Heart right ventricle (tissue), 16 donors: ENCODE results near the gene CA10. TPM values are rescaled to one million over a fixed set of nuclear protein-coding genes. Genes with fewer than 3 reads are reported as not detected.

Source experiments
- ATAC-seq, 8 donors: fragments of 200-7000 bp; cut with Tn5 transposase; one replicate each; pipeline ENCODE4 v1.9.1; 2020; ENCODE audit warnings: mild to moderate bottlenecking in 8 of 8, moderate library complexity in 8 of 8, moderate number of reproducible peaks in 1 of 8
- DNase-seq, 2 donors: peaks; one replicate each; pipeline ENCODE4 v3.0.0-alpha.2; 2020
- H3K27ac ChIP-seq, 10 donors: fragments of 200-600 bp; sonication (generic) in 2 of 10; one replicate each; pipeline versions ENCODE4 v1.5.0 to v1.8.0; 2020 to 2022; ENCODE audit warnings: mild to moderate bottlenecking in 3 of 10
- H3K27me3 ChIP-seq, 7 donors: fragments of 200-600 bp; one replicate each; pipeline ENCODE4 v1.8.0; 2021 to 2022; ENCODE audit warnings: mild to moderate bottlenecking in 2 of 7
- H3K36me3 ChIP-seq, 9 donors: fragments of 200-600 bp; sonication (generic) in 1 of 9; one replicate each; pipeline versions ENCODE4 v1.5.0 to v1.8.0; 2020 to 2022; ENCODE audit warnings: mild to moderate bottlenecking in 2 of 9
- H3K4me1 ChIP-seq, 9 donors: fragments of 200-600 bp; sonication (generic) in 1 of 9; one replicate each; pipeline versions ENCODE4 v1.5.0 to v1.8.0; 2020 to 2022; ENCODE audit warnings: mild to moderate bottlenecking in 4 of 9
- H3K4me3 ChIP-seq, 10 donors: fragments of 200-600 bp; sonication (generic) in 2 of 10; one replicate each; pipeline versions ENCODE4 v1.5.0 to v1.8.0; 2020 to 2022; ENCODE audit warnings: mild to moderate bottlenecking in 7 of 10, moderate library complexity in 2 of 10
- H3K9me3 ChIP-seq, 11 donors: fragments of 200-600 bp in 10 of 11; sonication (generic) in 2 of 11; one replicate each; pipeline versions ENCODE4 v1.5.0 to v1.8.0; 2013 to 2022; ENCODE audit warnings: mild to moderate bottlenecking in 2 of 11, control low read depth in 1 of 11, moderate library complexity in 1 of 11
- WGBS, 2 donors: extraction: QIAGEN DNeasy Blood & Tissue Kit; methylation state at CpG; one replicate each; pipeline ENCODE4 v1.1.7; 2013; ENCODE audit warnings: inconsistent platforms in 1 of 2; 5-methylcytosine and 5-hydroxymethylcytosine counted together
- intact Hi-C, 10 donors: fragments of 100-400 bp; cut with DNase I; formaldehyde crosslinking; loops; one replicate each; pipeline versions ENCODE4 v1.11.1 to v1.14.2; 2022
- polyA plus RNA-seq, 2 donors: library from polyadenylated mRNA; stranded (reverse); fragments of 200-250 nt; gene quantifications; one replicate each; pipeline ENCODE4 v1.2.3, GENCODE V29; 2013
- total RNA-seq, 10 donors: library from RNA; stranded (reverse); fragmentation: NEBNext Ultra II Directional in 3 of 10; extraction: Animal tissue kit (Norgen Biotek cat#: 25700) in 3 of 10; gene quantifications; one replicate each; pipeline versions ENCODE4 v1.2.1 to v1.2.4, GENCODE V29; 2021 to 2023
- TF ChIP-seq, protein P1 (sequence below), 9 donors: fragments of 200-600 bp; sonication (generic) in 2 of 9; IDR thresholded peaks; one replicate each; pipeline versions ENCODE4 v1.5.0 to v1.8.0; 2021 to 2022; ENCODE audit warnings: antibody characterized with exemption in 9 of 9, mild to moderate bottlenecking in 5 of 9, moderate library complexity in 1 of 9
- donor health status: Arrhythmogenic right ventricular cardiomyopathy.
- donor health status: ischemic (EF 13 %, LVEDD 7.1; RV severe dilation, severe dysfunction).
- donor health status: healthy with polysubstance abuse.
- donor health status: DM: no; HTN: yes; CAD: no.
- donor health status: DM: no; HTN: no; CAD: no.
- donor health status: ischemic (EF 25% LVEDD 6.9; RV normal size, moderate dysfunction).
- donor health status: ischemic (EF 25% LVEDD 5.7; RV mildly dilated, moderate dysfunction).
- donor health status: healthy.
- donor health status: DM: yes; HTN: yes; CAD: no.
- donor health status: Ischemic cardiomyopathy.
- donor health status: ischemic (EF 35%, LVEDD 5.7; RV mildly dilated, moderate dysfunction).
- donor health status: nonischemic (EF 11% LVEDD 7.7; RV severe dilation, severe dysfunction).
- donor health status: DM: yes; HTN: yes; CAD: no.
- donor health status: PGD.
- donor health status: ischemic (EF 29% LVEDD 5.4; RV normal size, mild dysfunction).
- donor health status: nonischemic (EF 23%, LVEDD 6.1; RV moderate dilation, normal function).

The CA10 gene
- total and polyA plus RNA-seq, 12 donors, result not detected

DNA sequence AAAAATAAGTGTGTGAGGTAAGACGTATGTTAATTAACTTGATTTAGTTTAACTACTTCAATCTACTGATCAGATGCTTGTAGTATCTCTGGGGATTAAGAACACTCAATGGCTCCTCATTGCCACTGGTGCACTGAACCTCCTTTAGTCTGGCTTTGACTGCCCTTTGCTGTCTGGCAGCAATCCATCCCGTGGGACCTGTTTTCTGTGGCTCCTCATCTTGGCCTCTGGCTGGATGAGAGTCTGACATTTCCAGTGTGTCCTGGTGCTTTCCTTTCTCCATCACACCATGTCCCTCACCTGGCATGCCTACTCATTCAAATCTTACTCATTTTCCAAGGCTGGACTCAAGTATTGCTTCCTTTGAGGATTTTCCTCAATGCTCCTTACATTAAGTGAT, 212.2 kb downstream of the CA10 start:
- Histone ChIP-seq H3K27me3 (no peaks in the 10 kb centered on the region), H3K9me3 (no peaks in the 10 kb centered on the region), H3K27ac (no peak overlapping the region), H3K4me1 (no peaks in the 10 kb centered on the region), H3K36me3 (no peaks in the 10 kb centered on the region), H3K4me3 (no peak overlapping the region)
- intact Hi-C loops, result no loop called here
- ATAC-seq (no peak), DNase-seq (no peak)
- TF ChIP-seq, protein P1, sequence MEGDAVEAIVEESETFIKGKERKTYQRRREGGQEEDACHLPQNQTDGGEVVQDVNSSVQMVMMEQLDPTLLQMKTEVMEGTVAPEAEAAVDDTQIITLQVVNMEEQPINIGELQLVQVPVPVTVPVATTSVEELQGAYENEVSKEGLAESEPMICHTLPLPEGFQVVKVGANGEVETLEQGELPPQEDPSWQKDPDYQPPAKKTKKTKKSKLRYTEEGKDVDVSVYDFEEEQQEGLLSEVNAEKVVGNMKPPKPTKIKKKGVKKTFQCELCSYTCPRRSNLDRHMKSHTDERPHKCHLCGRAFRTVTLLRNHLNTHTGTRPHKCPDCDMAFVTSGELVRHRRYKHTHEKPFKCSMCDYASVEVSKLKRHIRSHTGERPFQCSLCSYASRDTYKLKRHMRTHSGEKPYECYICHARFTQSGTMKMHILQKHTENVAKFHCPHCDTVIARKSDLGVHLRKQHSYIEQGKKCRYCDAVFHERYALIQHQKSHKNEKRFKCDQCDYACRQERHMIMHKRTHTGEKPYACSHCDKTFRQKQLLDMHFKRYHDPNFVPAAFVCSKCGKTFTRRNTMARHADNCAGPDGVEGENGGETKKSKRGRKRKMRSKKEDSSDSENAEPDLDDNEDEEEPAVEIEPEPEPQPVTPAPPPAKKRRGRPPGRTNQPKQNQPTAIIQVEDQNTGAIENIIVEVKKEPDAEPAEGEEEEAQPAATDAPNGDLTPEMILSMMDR (IDR thresholded peaks at IDR 0.05), result no peak
- 63 to 78% methylated on average over 2 of the region's 2 CpGs for WGBS, 2 donors

DNA sequence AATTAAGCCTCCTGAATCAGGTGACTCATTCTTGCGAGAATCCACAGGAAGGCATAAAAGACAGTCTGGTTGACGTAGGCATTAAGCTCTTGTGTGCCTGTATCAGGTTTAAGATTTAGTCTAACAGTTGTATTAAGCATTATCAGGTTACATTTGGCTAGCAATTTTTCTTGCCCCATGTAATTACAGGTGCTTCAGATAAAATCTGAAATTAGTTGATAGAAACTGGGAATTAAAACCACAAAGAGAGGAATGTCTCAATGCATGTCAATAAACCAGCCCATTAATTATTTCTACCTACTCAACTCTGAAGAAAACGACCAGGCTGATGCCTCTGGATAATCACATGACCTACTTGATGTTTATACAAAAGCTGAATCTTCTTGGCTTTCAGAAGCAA, 217.2 kb downstream of the CA10 start:
- no peaks in the 10 kb centered on the region for H3K4me1 ChIP-seq
- 52 to 54% methylated on average over 3 of the region's 3 CpGs for WGBS, 2 donors
- peaks cover 0 to 3% (median 0%) of the 10 kb centered on the region in 7 donors for H3K27me3 ChIP-seq
- H3K36me3 ChIP-seq, result no peaks in the 10 kb centered on the region
- H3K27ac ChIP-seq, result no peak overlapping the region
- intact Hi-C loops, result no loop called here
- DNase-seq, result no peak
- H3K4me3 ChIP-seq, result no peak overlapping the region
- TF ChIP-seq, protein P1 (IDR thresholded peaks at IDR 0.05), result no peak
- ATAC-seq, result no peak
- no peaks in the 10 kb centered on the region for H3K9me3 ChIP-seq

- Histone ChIP-seq H3K4me1 (no peaks in the 10 kb centered on the region), H3K4me3 (no peak overlapping the region), H3K27ac (no peak overlapping the region), H3K9me3 (no peaks in the 10 kb centered on the region), H3K36me3 (no peaks in the 10 kb centered on the region), H3K27me3 (peaks cover 0 to 3% (median 0%) of the 10 kb centered on the region in 7 donors)
- TF ChIP-seq, protein P1 (IDR thresholded peaks at IDR 0.05), result no peak
- DNase-seq (no peak), ATAC-seq (no peak)
- intact Hi-C loops, result no loop called here
Measured at GRCh38 chr17:51937264-51937663, 221.2 kb downstream of the CA10 start.

- Histone ChIP-seq H3K27me3 (peaks cover 0 to 3% (median 0%) of the 10 kb centered on the region in 7 donors), H3K36me3 (no peaks in the 10 kb centered on the region), H3K4me1 (no peaks in the 10 kb centered on the region), H3K27ac (no peak overlapping the region), H3K9me3 (no peaks in the 10 kb centered on the region), H3K4me3 (no peak overlapping the region)
- TF ChIP-seq, protein P1 (IDR thresholded peaks at IDR 0.05), result no peak
- WGBS, 2 donors, result 38 to 50% methylated on average over 3 of the region's 3 CpGs
- intact Hi-C loops, result no loop called here
- ATAC-seq, result no peak
- no peak for DNase-seq
Measured at GRCh38 chr17:51935477-51935876, 223.0 kb downstream of the CA10 start.

DNA sequence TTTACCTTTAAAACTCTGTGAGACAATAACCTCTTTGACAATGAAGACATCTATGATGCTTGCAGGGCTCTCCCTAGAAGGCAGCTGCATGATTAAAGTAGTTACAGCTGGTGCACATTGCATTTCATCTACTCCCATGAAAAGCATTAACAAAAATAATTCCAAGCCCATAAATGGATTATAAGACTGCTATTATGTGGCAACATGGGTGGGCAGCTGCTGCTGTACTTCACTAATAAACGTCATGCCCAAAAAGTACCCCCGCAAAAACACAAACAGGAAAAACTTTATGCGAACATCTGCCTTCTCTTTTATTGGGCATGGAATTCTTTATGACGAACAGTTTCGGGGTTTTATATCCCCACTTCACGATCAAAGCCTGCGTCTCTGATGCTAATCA, 224.9 kb downstream of the CA10 start:
- Histone ChIP-seq H3K4me1 (no peaks in the 10 kb centered on the region), H3K27me3 (peaks cover 0 to 3% (median 0%) of the 10 kb centered on the region in 7 donors), H3K4me3 (no peak overlapping the region), H3K27ac (no peak overlapping the region), H3K9me3 (no peaks in the 10 kb centered on the region), H3K36me3 (no peaks in the 10 kb centered on the region)
- DNase-seq (no peak), ATAC-seq (no peak)
- intact Hi-C loops, result no loop called here
- TF ChIP-seq, protein P1 (IDR thresholded peaks at IDR 0.05), result no peak
- 88 to 91% methylated on average over 7 of the region's 7 CpGs for WGBS, 2 donors
